HG02970 (cell line): ENCODE data around the gene CCDC71.

Experiments used
- ATAC-seq: cut with Tn5 transposase; IDR thresholded peaks from one replicate; pipeline ENCODE4 v1.9.1; 2021; ENCODE audit warnings: mild to moderate bottlenecking, moderate library complexity, moderate number of reproducible peaks; ENCODE audit not compliant: unreplicated experiment, low FRiP score

Gene CCDC71

DNA sequence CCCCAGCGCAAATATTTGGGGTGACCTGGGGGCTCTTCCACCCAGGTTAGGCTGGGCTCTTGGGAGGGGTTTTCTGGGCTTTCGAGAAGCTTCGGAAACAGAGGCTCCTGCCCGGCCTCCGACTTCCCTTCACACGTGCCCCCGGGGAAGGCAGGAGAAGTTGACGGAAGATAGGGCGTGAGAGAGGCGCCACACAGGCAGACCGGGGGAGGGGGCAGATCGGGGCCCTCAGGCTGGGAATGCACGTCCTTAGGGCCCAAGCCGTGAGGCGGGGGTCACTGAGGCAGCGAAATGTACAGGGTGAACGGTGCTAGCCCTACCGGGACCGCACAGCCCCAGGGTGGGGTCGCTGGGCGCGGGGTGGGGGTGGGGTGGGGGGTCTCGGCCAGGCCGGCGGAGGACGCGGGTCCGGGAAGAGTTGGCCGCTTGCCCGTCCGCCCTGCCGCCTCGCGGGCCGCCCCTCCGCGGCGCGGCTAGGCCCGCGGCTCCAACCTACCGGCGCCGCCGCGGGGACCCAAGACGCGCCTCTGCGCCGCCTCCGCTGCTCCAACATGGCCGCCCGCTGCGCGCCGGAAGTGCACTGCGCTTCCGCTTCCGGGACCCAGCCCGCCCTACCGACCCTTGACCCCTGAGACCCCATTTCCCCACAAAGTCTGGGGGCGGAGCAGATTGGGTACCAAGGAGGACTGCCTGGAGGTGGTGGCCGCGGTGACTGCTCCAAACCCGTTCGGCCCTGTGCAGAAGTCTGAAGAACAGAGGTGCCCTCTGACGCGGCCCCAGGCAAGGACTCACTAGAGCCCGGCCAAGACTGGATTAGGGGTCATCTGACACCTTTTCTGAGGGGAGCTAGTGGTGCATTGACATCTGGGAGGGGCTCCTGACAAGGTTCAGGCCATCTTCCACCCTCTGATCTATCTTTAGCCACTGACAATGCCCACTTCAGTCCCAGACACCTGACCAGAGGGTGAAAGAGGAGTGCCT is at the start of gene CCDC71:
TSS of gene CCDC71 (minus strand) at position 561 of the 981 bp plus-strand sequence. CDS start 2,123 bp downstream, outside the sequence.
- no peak for ATAC-seq

DNA sequence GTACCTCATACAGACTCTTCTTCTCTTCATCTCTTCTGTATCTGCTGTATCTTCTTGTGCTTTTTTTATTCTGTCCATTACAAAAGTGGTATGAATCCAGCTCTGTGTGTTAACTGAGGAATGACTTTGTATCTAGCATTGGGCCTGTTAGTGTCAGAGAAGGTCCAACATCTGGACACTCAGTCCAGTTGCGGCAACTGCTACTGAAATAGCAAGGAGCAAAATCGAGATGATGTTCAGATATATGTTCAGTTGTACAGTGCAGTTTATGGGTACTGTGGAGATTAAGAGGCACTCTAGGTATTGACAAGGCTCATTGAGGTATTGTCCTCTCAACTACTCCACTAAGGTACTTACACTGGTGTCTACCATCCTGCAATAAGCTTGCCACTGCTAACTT is 47.9 kb upstream of the CCDC71 start:
- no peak for ATAC-seq

DNA sequence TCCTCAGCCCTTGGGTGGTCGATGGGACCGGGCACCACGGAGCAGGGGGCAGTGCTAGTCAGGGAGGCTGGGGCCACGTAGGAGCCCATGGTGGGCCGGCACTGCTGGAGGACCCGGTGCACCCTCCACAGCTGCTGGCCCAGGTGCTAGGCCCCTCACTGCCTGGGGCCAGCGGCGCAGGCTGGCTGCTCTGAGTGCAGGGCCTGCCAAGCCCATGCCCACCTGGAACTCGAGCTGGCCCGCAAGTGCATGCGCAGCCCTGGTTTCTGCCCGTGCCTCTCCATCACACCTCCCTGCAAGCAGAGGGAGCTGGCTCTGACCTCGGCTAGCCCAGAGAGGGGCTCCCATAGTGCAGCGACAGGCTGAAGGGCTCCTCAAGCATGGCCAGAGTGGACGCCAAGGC is 47.4 kb upstream of the CCDC71 start:
- ATAC-seq = no peak

DNA sequence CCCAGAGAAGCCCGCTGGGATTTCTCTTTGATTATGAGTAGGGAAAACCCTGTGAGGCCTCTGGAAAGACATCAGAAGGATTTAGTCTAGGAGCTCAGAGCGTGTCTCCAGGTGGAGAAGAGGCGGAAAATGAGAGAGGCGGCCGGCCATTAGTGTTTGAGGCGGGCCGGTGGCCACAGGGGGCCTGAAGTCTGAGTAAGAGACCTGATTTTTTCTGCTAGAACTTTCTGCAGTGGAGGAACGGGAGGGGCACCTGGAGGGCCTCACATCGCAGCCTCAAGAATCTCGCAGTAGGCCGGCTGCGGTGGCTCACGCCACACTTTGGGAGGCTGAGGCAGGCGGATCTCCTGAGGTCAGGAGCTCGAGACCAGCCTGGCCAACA is 33.8 kb upstream of the CCDC71 start:
- ATAC-seq = no peak

DNA sequence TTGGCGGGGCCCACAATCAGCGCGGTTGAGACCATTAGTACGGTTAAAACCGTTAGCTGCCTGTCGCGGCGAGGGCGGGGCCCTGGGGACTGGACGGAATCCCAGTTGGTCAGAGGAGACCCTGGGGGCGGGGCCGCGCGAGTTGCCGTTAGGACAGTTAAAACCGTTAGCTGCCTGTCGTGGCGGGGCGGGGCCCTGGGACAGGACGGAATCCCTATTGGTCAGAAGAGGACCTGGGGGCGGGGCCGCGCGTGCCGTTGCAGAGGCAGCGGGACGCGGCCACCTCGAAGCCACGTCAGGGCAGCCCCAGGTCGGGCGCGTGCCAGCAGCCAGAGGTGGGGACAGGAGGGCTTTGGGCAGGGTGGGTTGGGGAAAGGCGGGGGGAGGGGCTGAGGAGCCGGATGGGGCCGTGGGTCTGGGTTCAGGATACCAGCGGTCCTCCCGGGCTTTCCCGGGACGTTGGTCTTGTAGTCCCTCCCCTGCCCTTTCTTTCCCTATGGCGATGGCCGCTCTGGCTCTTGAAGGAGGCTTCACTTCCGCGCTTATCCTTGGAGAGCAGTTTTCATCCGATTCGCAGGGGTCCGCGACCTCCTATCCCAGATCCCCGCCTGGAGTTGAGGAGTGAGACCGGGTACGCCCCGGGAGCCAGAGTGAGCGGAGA is 33.2 kb upstream of the CCDC71 start:
- no peak for ATAC-seq

DNA sequence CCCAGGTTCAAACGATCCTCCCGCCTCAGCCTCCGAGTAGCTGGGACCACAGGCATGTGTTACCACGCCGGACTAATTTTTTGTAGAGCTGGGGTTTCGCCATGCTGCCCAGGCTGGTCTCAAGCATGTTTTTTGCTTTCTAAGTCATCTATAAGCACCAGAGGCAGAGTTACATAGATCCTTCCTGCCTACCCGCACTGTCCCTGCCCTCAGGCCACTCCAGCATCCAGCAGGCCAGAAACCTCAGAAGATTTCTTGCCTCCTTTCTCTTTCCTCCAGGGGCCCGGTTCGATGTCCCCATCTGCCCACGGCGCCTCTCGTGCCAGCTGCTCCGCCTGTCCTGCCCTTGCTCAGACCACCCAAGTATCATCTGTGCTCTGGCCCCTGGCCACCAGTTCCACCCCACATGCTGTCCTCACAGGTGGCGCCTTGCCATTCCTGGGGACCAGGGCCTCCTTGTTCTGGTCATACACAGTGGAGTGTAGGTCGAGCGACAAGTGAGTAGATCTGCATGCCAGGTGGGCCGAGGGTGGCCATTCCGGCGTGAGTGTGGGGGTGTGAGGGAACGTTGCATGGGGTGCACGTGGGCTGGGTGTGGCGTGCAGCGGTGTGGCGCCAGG is 32.6 kb upstream of the CCDC71 start:
- no peak for ATAC-seq

DNA sequence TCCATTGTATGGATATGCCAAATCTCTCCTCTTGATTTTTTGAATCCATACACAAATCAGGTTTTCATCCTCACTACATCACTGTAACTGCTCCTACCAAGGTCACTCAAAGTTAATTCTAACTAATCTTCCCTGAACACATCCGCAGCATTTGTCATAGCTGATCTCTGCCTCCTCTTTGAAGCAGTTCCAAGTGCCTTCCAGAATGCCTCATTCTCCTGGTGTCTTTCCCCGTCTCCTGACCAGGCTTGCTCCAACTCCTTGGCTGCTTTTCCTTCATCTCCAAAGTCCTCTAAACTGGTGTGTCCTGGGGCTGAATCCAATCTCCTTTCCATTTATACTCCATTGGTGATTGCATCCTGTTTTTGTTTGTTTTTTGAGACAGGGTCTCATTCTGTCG is 32.0 kb upstream of the CCDC71 start:
- no peak for ATAC-seq

DNA sequence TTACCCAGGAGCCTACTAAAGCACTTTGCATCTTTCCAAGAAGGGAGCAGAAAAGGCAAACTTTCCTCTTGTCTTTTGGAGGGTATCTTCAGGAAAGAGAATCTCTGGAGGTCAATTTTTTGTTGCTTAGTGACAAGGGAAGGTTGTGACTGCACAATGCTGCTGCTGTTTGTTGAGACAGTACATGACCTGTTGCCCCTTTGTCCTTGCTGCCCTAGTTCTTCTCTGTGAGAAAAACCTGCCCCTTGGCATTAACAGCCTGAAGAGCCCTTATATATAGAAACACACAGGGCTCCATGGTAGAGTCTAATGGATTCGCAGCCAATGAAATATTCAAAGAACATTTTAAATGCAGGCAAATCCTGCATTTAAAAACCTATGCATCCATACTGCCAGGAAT is 25.6 kb upstream of the CCDC71 start:
- ATAC-seq = no peak

DNA sequence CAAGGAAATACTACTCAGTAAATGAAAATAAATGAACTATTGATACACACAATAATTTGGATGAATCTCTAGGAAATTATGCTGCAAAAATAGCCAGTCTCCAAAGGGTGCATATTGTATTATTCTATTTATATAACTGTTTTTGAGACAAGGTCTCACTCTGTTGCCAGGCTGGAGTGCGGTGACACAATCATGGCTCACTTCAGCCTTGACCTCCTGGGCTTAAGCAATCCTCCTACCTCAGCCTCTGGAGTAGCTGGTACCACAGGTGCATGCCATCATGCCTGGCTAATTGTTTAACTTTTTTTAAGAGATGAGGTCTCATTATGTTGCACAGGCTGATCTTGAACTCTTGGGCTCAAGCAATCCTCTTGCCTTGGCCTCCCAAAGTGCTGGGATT is 17.7 kb upstream of the CCDC71 start:
- no peak for ATAC-seq

DNA sequence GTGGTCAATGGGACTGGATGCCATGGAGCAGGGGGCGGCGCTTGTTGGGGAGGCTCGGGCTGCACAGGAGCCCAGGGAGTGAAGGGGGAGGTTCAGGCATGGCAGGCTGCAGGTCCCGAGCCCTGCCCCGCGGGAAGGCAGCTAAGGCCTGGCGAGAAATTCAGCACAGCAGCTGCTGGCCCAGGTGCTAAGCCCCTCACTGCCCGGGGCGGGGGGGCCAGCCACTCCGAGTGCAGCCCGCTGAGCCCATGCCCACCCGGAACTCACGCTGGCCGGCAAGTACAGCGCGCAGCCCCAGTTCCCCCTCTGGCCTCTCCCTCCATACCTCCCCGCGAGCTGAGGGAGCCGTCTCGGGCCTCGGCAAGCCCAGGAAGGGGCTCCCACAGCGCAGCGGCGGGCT is 16.6 kb upstream of the CCDC71 start:
- ATAC-seq = no peak

DNA sequence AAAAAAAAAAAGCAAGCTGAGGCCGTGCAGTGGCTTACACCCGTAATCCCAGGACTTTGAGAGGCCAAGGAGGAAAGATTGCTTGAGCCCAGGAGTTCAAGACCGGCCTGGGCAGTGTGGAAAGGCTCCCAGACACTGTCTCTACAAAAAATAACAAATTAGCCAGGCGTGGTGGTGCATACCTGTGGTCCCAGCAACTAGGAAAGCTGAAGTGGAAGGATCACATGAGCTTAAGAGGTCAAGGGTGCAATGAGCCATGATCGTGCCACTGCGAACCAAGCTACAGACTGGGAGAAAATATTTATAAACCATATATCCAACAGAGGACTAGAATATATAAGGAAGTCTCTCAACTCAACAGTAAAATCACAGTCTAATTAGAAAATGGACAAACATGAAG is 15.2 kb upstream of the CCDC71 start:
- no peak for ATAC-seq

- ATAC-seq = no peak
Measured at GRCh38 chr3:49180116-49180515, 14.0 kb upstream of the CCDC71 start.

- ATAC-seq = no peak
Measured at GRCh38 chr3:49177073-49177472, 10.9 kb upstream of the CCDC71 start.

DNA sequence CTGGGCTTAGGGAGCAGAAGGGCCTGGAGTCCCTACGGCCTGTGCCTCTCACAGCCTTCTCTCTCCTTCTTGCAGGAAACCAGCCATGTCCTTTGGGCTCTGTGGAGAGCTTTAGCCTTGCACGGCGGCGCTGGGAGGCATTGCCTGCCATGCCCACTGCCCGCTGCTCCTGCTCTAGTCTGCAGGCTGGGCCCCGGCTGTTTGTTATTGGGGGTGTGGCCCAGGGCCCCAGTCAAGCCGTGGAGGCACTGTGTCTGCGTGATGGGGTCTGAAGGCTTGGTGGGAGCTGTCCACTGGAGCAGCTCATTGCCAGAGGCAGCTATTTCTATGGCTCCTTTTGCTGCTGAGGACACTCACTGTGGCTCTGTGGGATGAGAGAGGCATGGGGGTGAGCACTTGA is 9.4 kb upstream of the CCDC71 start:
- ATAC-seq = no peak

DNA sequence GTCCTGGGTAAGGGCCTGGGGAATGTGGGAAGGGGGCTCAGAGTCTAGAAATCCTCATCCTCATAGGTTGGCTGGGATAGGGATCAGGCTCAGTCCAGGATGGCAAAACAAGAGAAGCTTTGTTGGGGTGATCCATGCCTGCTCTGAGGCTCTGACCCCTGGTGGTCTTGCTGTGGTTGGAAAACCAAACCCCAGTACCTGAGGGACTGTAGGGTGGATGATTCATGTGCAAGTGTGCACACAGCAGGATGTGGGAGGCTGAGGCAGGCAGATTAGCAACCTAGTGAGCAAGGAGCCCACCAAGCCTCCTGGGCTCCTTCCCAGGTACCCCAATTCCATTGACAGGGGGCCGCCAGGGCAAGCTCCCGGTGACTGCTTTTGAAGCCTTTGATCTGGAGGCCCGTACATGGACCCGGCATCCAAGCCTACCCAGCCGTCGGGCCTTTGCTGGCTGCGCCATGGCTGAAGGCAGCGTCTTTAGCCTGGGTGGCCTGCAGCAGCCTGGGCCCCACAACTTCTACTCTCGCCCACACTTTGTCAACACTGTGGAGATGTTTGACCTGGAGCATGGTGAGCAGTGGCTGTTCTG is 8.4 kb upstream of the CCDC71 start:
- no peak for ATAC-seq

- no peak for ATAC-seq
Measured at GRCh38 chr3:49173792-49174170, 7.7 kb upstream of the CCDC71 start.

DNA sequence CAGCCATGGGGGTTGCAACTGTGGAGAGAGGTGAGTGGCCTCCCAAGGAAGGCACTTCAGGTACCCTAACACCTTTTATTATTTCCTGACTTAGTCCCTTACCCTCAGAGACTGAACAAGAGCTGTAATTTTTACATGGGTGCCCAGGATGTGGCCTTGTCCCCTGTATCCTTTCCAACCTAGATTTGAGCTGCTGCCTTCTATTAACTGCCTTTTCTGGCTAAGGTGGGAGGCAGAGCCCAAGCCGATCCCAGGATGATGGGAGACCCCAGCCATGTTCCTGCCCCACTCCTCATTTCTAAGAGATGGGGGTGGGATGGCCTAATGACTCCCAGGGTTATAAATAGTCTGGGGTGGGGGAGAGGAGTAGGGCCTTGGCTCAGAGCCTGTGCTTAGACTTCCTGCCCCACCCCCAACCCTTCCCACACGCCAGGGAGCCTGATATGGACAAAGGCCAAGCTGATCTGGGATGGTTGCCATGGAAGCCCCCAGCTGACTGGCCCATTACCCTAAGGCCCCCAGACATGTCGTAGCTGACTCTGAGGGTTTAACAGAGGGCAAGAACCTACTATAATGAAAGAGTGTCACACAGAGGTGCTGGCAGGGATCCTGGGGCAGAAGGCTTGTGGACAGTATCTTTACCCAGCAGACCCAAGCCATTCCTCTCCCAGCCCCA is 7.1 kb upstream of the CCDC71 start:
- ATAC-seq = no peak

- no peak for ATAC-seq
Measured at GRCh38 chr3:49172551-49173041, 6.5 kb upstream of the CCDC71 start.

- ATAC-seq = no peak
Measured at GRCh38 chr3:49171775-49172500, 5.8 kb upstream of the CCDC71 start.
